GM23248 (cell line): Measurements from ENCODE around the gene NKX2-8.

Experiments used
- EZH2 ChIP-seq: fragments of 200-600 bp; sonication (generic); IDR thresholded peaks from 2 replicates; pipeline ENCODE4 v1.6.1; 2018; ENCODE audit warnings: antibody characterized with exemption, mild to moderate bottlenecking; ENCODE audit not compliant: insufficient read depth, poor library complexity, severe bottlenecking
- EZH2phosphoT487 ChIP-seq: fragments of 200-600 bp; sonication (generic); IDR thresholded peaks from 2 replicates; pipeline ENCODE4 v1.6.1; 2018; ENCODE audit warnings: antibody characterized with exemption, moderate library complexity, mild to moderate bottlenecking, low read depth; ENCODE audit not compliant: insufficient read depth

GRCh38 chr14:36619853-36620252 lies 37.4 kb upstream of the NKX2-8 start:
- TF ChIP-seq EZH2phosphoT487 (no peak), EZH2 (no peak)
